DMS53 treated with DMSO at 0.1 percent for 48 hours (cell line): ENCODE measurements around the gene SRXN1.

ENCODE experiments used
- DNase-seq: peaks from one replicate; lab custom pipeline; 2025; ENCODE audit not compliant: unreplicated experiment; lab: John Stamatoyannopoulos, UW

SRXN1 gene

GRCh38 chr20:675453-676314, 22.7 kb upstream of the SRXN1 start, which contains the start of gene SCRT2:
SCRT2 (minus strand) TSS chr20:675802; CDS start chr20:675601, 201 bp downstream.
- DNase-seq = peak; percentile 14

GRCh38 chr20:675033-675452, 22.0 kb upstream of the SRXN1 start:
- DNase-seq = no peak

- DNase-seq = no peak
These were observed 20.6 kb upstream of the SRXN1 start for GRCh38 chr20:673603-674001.

GRCh38 chr20:672963-673602, 20.1 kb upstream of the SRXN1 start:
- DNase-seq = peak; percentile 11

- no peak for DNase-seq
These were observed 18.4 kb upstream of the SRXN1 start for GRCh38 chr20:671252-672030.

- no peak for DNase-seq
These were observed 16.6 kb upstream of the SRXN1 start for GRCh38 chr20:669573-669972.

GRCh38 chr20:668638-669037, 15.6 kb upstream of the SRXN1 start:
- no peak for DNase-seq

GRCh38 chr20:668050-668449, 15.1 kb upstream of the SRXN1 start:
- DNase-seq = no peak

GRCh38 chr20:667351-668034, 14.5 kb upstream of the SRXN1 start:
- DNase-seq = peak; percentile 21

GRCh38 chr20:666877-667276, 13.9 kb upstream of the SRXN1 start:
- no peak for DNase-seq

GRCh38 chr20:665276-665675, 12.3 kb upstream of the SRXN1 start:
- DNase-seq = no peak

GRCh38 chr20:664576-664975, 11.6 kb upstream of the SRXN1 start:
- DNase-seq = no peak

GRCh38 chr20:664151-664550, 11.2 kb upstream of the SRXN1 start:
- DNase-seq = no peak

- DNase-seq = no peak
These were observed 10.5 kb upstream of the SRXN1 start for GRCh38 chr20:663315-664090.

GRCh38 chr20:662277-663192, 9.5 kb upstream of the SRXN1 start:
- DNase-seq = no peak

GRCh38 chr20:661474-662270, 8.7 kb upstream of the SRXN1 start:
- DNase-seq = no peak

- no peak for DNase-seq
These were observed 5.8 kb upstream of the SRXN1 start for GRCh38 chr20:658731-659291.

- no peak for DNase-seq
These were observed 5.2 kb upstream of the SRXN1 start for GRCh38 chr20:658202-658601.
